Ascending aorta (tissue), 2 donors: ENCODE results near the gene MRPL52. TPM values are rescaled to one million over a fixed set of nuclear protein-coding genes. Genes with fewer than 3 reads are reported as not detected.
"Not testable (repeated sequence)": the region's sequence is repeated elsewhere in the genome, so short reads cannot be mapped to it uniquely, and the experiment has no call there.

Experiments used
- DNase-seq, 2 donors: peaks; one replicate each; pipeline ENCODE4 v3.0.0-alpha.2; 2019; ENCODE audit warnings: low spot score in 2 of 2
- H3K27ac ChIP-seq, 2 donors: fragments of 200-600 bp; sonication (generic); one replicate each; pipeline ENCODE4 v1.5.1; 2016 to 2017; ENCODE audit warnings: mild to moderate bottlenecking in 1 of 2
- H3K27me3 ChIP-seq: fragments of 200-600 bp; sonication (generic); one replicate; pipeline ENCODE4 v1.5.1; 2017
- H3K36me3 ChIP-seq, 2 donors: fragments of 200-600 bp; sonication (generic); one replicate each; pipeline ENCODE4 v1.5.1; 2016
- H3K4me1 ChIP-seq, 2 donors: fragments of 200-600 bp; sonication (generic); one replicate each; pipeline ENCODE4 v1.5.1; 2016 to 2017; ENCODE audit warnings: mild to moderate bottlenecking in 1 of 2
- H3K4me3 ChIP-seq, 2 donors: fragments of 200-600 bp; sonication (generic); one replicate each; pipeline ENCODE4 v1.5.1; 2016 to 2017; ENCODE audit warnings: mild to moderate bottlenecking in 1 of 2
- H3K9me3 ChIP-seq, 2 donors: fragments of 200-600 bp; sonication (generic); one replicate each; pipeline ENCODE4 v1.5.1; 2016
- intact Hi-C: fragments of 100-400 bp; cut with DNase I; formaldehyde crosslinking; loops from one replicate; pipeline ENCODE4 v1.15.1; 2023
- total RNA-seq: library from RNA; depleted of rRNA; stranded (reverse); fragments of >200 nt; gene quantifications from one replicate; pipeline ENCODE4 v1.1.0, GENCODE V29; 2016
- TF ChIP-seq, protein P1 (sequence below), 3 experiments: fragments of 200-600 bp in 2 of 3; fragments of 450-650 bp in 1 of 3; sonication (generic) in 2 of 3; IDR thresholded peaks; one replicate each; pipeline ENCODE4 v1.5.1; 2016 to 2019; ENCODE audit warnings: antibody characterized with exemption in 3 of 3, mild to moderate bottlenecking in 1 of 3, moderate library complexity in 1 of 3

The MRPL52 gene
- total RNA-seq, 1 donor from 2014 or later = 6.6 TPM

DNA sequence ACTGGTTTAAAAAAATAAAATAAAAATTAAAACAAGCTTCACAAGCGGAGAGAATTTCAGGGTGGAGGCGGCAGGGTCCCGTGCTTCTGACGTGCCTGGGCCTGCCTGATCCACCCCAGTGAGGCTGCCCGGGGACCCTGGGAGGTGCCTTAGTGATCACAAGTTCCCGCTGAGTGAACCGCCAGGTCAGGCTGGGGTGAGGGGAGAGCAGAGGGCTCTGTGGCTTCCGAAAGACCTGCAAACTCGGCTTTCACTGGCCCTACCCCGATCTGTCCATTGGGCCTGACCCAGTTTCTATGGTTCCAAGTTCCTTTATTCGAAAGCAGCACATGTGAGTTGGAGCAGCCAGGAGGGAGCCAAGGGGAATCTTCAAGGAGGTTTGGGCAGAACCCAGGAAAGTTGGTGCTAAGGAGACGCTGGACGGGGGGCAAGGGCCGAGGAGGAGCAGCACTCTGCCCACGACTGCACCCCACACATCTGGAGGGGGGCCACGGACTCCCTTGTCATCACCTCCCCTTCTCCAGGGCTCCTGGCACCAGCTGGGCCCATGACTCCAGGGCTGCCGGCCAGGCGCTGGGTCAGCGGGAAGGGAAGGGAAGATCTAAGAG is 19.6 kb downstream of the MRPL52 start:
- TF ChIP-seq, protein P1, sequence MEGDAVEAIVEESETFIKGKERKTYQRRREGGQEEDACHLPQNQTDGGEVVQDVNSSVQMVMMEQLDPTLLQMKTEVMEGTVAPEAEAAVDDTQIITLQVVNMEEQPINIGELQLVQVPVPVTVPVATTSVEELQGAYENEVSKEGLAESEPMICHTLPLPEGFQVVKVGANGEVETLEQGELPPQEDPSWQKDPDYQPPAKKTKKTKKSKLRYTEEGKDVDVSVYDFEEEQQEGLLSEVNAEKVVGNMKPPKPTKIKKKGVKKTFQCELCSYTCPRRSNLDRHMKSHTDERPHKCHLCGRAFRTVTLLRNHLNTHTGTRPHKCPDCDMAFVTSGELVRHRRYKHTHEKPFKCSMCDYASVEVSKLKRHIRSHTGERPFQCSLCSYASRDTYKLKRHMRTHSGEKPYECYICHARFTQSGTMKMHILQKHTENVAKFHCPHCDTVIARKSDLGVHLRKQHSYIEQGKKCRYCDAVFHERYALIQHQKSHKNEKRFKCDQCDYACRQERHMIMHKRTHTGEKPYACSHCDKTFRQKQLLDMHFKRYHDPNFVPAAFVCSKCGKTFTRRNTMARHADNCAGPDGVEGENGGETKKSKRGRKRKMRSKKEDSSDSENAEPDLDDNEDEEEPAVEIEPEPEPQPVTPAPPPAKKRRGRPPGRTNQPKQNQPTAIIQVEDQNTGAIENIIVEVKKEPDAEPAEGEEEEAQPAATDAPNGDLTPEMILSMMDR (IDR thresholded peaks at IDR 0.05) = no peak
- Histone ChIP-seq H3K4me3 (peak overlapping the region in 1 of 2 donors; percentile 32), H3K36me3 (peaks cover 26% of the 10 kb centered on the region in 2 donors), H3K9me3 (no peaks in the 10 kb centered on the region), H3K27me3 (no peaks in the 10 kb centered on the region), H3K4me1 (peaks cover 48 to 66% of the 10 kb centered on the region in 2 donors), H3K27ac (peak overlapping the region; percentile 87 to 91)
- peak; percentile 59 to 85 for DNase-seq
- intact Hi-C loops = loop anchor here (2.0 to 10.0 kb wide), 2 partner anchors 261 to 1375 kb away; partner anchors contain the start of genes DAD1, RAB2B and TOX4

DNA sequence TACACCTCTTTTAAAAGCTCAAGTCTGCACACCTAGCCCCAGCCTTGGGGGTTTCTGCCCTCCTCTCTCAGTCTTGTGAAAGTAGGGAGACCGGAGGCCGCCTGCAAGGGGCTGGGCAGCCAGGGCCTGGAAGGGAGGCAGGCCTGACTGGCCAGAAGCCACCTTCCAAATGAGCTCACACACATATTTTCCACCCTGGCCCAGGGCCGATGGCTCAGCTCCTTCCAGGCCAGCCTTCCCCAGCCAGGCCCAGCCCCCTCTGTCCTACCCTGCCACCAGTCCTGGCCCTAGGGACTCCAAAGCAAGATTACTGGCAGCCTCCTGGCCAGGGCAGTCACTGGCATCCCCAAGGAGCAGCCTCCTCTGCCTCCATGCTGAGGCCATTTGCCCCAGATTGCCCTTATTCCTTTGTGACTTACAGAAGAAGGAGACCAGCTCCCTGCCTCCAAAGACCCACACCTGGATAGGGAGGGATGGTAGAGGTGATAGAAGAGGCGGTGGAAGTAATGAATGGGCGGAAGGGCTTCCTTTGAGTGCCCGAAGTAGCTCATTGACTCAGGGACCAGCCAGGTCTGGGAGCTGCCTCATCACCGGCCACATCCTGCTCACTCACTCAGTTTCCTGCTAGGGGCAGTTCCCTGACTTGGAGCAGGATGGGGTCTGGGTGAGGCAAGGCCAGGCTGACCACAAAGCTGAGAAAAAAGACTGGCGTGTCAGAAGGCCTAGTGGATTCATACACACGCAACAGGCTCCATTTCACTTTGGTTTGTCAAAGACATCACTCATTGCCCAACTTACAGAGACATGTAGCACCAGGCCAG is 21.5 kb downstream of the MRPL52 start:
- intact Hi-C loops = loop anchor here (1.0 to 10.0 kb wide), 2 partner anchors 20 to 86 kb away; partner anchors contain the start of genes LRP10 and OXA1L
- Histone ChIP-seq H3K27ac (peak overlapping the region; percentile 87 to 91), H3K27me3 (no peaks in the 10 kb centered on the region), H3K4me1 (peaks cover 44 to 63% of the 10 kb centered on the region in 2 donors), H3K9me3 (no peaks in the 10 kb centered on the region), H3K4me3 (peak overlapping the region in 1 of 2 donors; percentile 28), H3K36me3 (peaks cover 7 to 8% of the 10 kb centered on the region in 2 donors)
- TF ChIP-seq, protein P1 (IDR thresholded peaks at IDR 0.05) = no peak
- peak; percentile 80 to 98 for DNase-seq

DNA sequence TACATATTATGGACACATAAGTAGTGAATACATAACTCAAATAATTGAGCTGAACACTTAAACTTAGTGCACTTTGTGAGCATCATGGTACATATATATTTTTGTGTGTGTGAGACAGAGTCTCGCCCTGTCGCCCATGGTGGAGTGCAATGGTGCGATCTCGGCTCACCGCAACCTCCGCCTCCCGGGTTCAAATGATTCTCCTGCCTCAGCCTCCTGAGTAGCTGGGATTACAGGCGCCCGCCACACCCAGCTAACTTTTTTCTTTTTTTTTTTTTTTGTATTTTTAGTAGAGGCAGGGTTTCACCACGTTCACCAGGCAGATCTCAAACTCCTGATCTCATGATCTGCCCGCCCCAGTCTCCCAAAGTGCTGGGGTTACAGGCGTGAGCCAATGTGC is 22.5 kb downstream of the MRPL52 start:
- H3K27ac ChIP-seq = peak overlapping the region; percentile 87 to 91
- H3K27me3 ChIP-seq, H3K9me3 ChIP-seq, H3K36me3 ChIP-seq, H3K4me3 ChIP-seq, DNase-seq: not testable (repeated sequence)
- intact Hi-C loops = loop anchor here (2.0 to 10.0 kb wide), 2 partner anchors 87 to 295 kb away; partner anchors contain the start of gene OXA1L
- peaks cover 38 to 52% of the 10 kb centered on the region in 2 donors for H3K4me1 ChIP-seq

DNA sequence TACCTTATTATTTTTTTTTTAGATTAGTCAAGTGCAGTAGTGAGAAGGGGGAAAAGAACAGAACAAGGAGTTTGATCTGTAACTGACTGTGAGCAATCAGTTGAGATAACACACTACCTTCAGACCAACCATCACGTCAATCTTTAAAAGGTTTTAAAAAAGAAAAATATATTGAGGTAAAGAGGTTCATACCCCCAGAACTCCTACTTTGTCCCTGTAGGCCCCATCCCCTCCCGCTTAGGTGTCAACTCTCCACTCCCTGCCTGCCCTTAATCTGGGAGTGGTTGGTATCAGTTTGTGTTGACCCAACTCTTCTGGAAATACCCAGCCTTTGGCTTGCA is 22.9 kb downstream of the MRPL52 start:
- TF ChIP-seq, protein P1 (IDR thresholded peaks at IDR 0.05) = no peak
- H3K27ac ChIP-seq = peak overlapping the region; percentile 87 to 91

DNA sequence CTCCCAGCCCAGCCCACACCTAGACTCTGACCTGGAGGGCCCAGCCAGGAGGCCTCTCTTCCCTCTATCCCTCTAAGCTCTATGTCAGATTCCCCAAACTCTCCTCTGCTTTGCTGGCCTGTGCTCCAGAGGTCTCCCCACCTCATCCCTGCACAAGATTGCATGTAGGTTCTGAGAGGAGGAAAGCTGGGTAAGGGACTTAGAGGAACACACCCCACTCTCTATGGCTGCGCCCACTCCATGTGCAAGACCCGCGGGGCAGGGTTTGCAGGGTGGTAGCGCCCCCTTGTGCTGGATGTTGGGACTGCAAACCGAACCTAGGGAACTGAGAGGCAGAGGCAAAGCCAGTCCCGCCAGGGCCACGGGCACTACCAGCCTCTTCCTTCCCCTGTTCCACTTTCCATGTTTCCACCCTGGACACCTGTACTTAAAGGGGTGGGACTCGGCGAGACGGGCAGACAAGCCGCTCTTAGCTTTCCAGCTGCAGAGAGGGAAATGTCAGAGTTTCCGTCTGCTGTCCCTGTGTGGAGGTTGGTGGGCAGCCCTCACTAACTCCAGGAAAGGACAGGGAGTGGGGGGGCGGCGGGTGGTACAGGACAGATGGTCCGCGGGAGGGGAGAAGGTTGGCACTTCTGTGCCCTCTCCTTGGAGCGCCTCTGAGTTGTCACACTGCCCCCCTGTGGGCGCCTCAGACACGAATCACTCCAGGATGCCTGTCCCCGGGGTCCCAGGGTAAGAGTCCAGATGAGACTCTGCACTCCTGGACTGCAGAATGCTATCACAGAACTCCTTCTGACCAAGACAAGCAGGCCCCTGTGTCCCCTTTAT is 23.5 kb downstream of the MRPL52 start:
- intact Hi-C loops = loop anchor here (1.0 to 10.0 kb wide), 5 partner anchors 17 to 296 kb away; partner anchors contain the start of genes MMP14 and OXA1L
- DNase-seq = peak; percentile 58 to 96
- H3K9me3 ChIP-seq = no peaks in the 10 kb centered on the region
- no peaks in the 10 kb centered on the region for H3K36me3 ChIP-seq
- H3K4me3 ChIP-seq = peak overlapping the region; percentile 42 to 66
- TF ChIP-seq, protein P1 (IDR thresholded peaks at IDR 0.05) = peak; percentile 87 to 95 (median 93)
- H3K27ac ChIP-seq = peak overlapping the region; percentile 87 to 91
- no peaks in the 10 kb centered on the region for H3K27me3 ChIP-seq
- H3K4me1 ChIP-seq = peaks cover 36 to 43% of the 10 kb centered on the region in 2 donors

More for the DNA sequence above, 22.9 kb downstream of the MRPL52 start:
- no peak for DNase-seq
- H3K4me1 ChIP-seq = peaks cover 36 to 48% of the 10 kb centered on the region in 2 donors
- H3K4me3 ChIP-seq = peak overlapping the region in 1 of 2 donors; percentile 66
- intact Hi-C loops = loop anchor here (2.0 to 10.0 kb wide), 2 partner anchors 88 to 296 kb away; partner anchors contain the start of gene OXA1L
- no peaks in the 10 kb centered on the region for H3K36me3 ChIP-seq
- H3K27me3 ChIP-seq = no peaks in the 10 kb centered on the region
- no peaks in the 10 kb centered on the region for H3K9me3 ChIP-seq

DNA sequence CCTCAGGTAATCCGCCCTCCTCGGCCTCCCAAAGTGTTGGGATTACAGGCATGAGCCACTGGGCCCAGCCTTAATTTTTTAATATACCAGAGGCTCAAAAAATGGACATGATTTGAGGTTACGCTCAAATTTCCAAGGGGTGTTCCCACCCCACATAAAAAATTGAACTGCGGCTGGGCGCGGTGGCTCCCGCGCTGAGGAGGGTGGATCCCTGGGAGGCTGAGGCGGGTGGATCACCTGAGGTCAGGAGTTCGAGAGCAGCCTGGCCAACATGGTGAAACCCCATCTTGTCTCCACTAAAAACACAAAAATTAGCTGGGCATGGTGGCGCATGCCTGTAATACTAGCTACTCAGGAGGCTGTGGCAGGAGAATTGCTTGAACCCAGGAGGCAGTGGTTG is 24.6 kb downstream of the MRPL52 start:
- DNase-seq, H3K27ac ChIP-seq, H3K9me3 ChIP-seq, H3K27me3 ChIP-seq, H3K36me3 ChIP-seq, H3K4me3 ChIP-seq: not testable (repeated sequence)
- H3K4me1 ChIP-seq = peaks cover 30 to 31% of the 10 kb centered on the region in 2 donors
- intact Hi-C loops = loop anchor here (10.0 kb wide), 1 partner anchor 89 kb away; the partner anchor contains the start of gene OXA1L
